H1 (cell line): Measurements from ENCODE around the gene ABI3. TPM values are rescaled to one million over a fixed set of nuclear protein-coding genes. Genes with fewer than 3 reads are reported as not detected.

Experiments
- BCL11A ChIP-seq, 2 experiments: IDR thresholded peaks; one replicate each; pipeline ENCODE4 v1.6.1; 2011; ENCODE audit warnings: low read depth in 2 of 2, low read length in 2 of 2, mild to moderate bottlenecking in 2 of 2
- CBX8 ChIP-seq: fragments of 300-800, 300-1000 bp; sonication (generic); IDR thresholded peaks from 2 replicates; pipeline ENCODE4 v1.7.1; 2016; ENCODE audit warnings: low read depth, low read length, borderline replicate concordance
- RBBP5 ChIP-seq: IDR thresholded peaks from 2 replicates; pipeline ENCODE4 v1.7.1; 2012; ENCODE audit warnings: low read depth, mild to moderate bottlenecking, inconsistent platforms, low read length, moderate library complexity, borderline replicate concordance
- RFX5 ChIP-seq: IDR thresholded peaks from 2 replicates; pipeline ENCODE4 v1.6.1; 2011; ENCODE audit warnings: low read depth, low read length, improper control_type of control experiment, borderline replicate concordance
- polyA plus RNA-seq, 7 experiments: library from polyadenylated mRNA; depleted of rRNA in 3 of 7; stranded (reverse) in 5 of 7; unstranded in 2 of 7; fragments of >200 nt in 5 of 7; fragments of 200-250 nt in 2 of 7; gene quantifications; 1 replicate in 5 of 7; 2 replicates in 1 of 7; 4 replicates in 1 of 7; pipeline versions ENCODE4 v1.2.1 to v1.2.3, GENCODE V29; 2011 to 2013; ENCODE audit warnings: missing spikeins in 2 of 7, mixed read lengths in 2 of 7
- total RNA-seq: library from RNA; stranded (reverse); fragmentation: NEBNext Ultra II Directional; extraction: Animal tissue kit (Norgen Biotek cat#: 25700); gene quantifications from 2 replicates; pipeline ENCODE4 v1.2.1, GENCODE V29; 2021

ABI3 gene
- total and polyA plus RNA-seq, 2 of the 8 experiments (the other 6 are each of a cell fraction or from before 2014, with no cell fraction given), result 1.3 to 2.5 TPM

DNA sequence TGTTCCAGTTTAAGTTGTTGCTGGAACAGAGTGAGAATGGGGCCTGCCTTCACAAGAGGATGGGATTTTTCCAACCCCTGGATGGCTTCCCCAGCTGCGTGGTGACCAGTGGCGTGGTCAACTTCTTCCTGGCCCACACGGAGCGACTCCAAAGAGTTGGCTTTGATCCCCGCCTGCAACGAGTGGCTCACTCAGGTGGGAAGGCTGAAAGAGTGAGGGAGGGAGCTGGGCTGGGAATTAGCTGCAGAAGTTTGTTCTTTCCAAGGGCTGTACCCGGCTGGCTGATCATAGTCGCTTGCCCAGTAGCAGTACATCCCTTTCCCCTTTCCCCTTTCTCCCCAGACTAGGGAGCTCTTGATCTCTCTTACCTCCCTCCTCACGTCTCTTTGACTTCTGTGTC, 41.8 kb upstream of the ABI3 start (continued):
- TF ChIP-seq CBX8, result no peak
- no peak for TF ChIP-seq BCL11A (IDR thresholded peaks at IDR 0.05; ENCODE audit: low read depth in 2 of 2, low read length in 2 of 2)
- no peak for TF ChIP-seq RBBP5
- no peak for TF ChIP-seq RFX5
